Colon (tissue), 2 donors: ENCODE measurements around the gene RCSD1.

ENCODE experiments used
- FAIRE-seq: peaks from 2 replicates; lab custom pipeline; 2012; peaks lifted over from hg19 to GRCh38; lab: Jason Lieb, UNC
- donor health status: control.
- donor health status: control.

Gene RCSD1

DNA sequence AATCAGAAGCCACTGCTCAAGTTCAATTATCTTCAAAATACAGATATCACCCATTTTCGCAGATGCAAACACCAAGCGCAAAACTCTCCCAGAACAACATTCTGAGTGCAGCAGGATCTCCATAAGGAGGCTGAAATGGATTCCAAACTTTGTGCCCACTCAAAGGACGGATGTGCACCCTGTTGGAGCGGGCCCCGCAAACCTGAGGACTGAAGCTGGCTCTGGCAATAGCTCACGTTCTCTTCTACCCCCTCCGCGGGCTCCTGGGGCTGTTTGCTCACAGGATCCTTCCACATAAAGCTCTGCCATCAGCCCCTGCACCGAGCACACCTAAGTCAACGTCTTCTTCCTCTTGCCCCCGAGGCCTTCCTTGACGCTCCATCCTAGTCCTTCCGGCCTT is 11.7 kb upstream of the RCSD1 start:
- no peak for FAIRE-seq

- FAIRE-seq: peak; percentile 43
These were observed 11.2 kb upstream of the RCSD1 start for GRCh38 chr1:167618789-167619188.

DNA sequence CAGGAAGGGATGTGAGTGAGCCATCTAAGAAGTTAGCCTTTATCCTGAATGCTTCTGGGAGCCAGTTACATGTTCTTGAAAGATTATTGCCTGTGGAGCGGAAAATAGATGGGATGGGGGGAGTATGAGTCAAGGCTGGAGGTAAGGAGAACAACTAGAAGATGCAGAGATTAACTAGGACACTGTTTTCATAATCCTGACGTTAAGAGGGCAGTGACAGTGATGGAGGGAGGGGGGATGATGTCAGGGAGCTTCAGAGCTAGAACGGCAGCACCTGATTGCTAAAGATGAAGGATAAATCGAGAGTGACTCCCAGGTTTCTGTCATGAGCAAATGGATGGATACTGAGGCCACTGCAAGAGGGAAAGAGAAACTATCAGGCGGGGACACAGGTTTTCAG is 10.0 kb upstream of the RCSD1 start:
- no peak for FAIRE-seq

DNA sequence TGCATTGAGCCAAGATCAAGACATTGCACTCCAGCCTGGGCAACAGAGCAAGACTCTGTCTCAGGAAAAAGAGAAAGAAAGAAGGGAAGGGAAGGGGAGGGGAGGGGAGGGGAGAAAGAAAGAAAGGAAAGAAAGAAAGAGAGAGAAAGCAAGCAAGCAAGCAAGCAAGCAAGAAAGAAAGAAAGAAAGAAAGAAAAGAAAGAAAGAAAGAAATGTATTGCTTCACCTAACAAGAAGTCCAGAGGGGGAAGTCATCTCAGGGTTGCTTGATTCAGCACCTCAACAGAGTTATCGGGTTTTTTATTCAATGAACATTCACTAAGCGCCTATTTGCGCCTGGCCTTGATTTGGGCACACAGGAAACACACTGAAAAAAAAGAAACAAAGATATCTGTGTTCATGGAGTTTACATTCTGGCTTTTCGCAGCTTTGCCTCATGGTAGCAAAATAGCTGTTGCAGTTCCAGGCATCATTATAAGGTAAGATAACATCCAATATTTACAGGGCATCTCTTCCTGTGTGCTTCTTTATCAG is 8.2 kb upstream of the RCSD1 start:
- FAIRE-seq: no peak

DNA sequence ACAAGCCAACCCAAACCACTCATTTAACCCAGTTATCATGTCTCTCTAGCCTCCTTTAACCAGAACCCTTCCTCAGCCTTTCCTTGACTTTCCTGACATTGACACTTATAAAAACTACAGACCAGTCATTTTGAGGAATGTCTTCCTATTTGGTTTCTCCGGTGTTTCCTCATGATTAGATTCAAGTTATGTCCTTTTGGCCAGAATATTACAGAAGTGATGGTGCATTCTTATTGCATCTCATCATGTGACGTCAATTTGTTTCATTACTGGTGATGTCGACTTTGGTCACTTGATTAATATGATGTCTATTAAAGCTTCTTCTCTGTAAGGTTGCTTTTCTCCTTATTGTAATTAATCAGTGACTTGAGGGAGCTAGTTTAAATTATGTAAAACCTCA is 6.1 kb upstream of the RCSD1 start:
- no peak for FAIRE-seq

DNA sequence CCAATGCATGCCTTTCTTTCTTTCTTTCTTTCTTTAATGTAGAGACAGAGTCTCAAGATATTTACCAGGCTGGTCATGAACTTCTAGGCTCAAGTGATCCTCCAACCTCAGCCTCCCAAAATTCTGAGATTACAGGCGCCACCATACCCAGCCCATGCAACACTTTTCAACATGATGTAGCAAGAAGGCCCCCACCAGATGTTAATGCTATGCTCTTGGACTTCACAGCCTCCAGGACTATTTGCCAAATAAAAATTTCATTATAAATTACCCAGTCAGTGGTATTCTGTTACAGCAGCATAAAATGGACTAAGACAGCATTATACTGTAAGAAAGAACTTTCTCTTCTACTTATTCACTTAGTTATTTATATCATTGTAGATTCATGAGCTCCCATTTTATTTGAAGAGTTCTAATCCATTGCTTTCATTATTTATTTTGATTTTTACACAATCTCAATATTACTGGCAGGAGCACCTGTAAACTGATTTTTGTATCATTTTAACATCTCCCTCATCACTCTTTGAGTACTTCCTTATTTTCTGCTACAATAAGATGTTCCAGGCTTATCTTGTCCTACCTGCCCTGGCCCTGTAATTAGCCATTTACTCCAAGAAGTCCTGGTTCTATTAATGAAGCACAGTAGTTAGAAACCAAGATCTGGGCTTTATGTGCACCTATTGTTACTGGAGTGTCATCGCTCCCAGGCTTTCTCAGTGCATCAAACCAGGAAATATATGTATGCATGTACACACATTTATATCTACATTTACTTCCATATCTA is 4.8 kb upstream of the RCSD1 start:
- no peak for FAIRE-seq

DNA sequence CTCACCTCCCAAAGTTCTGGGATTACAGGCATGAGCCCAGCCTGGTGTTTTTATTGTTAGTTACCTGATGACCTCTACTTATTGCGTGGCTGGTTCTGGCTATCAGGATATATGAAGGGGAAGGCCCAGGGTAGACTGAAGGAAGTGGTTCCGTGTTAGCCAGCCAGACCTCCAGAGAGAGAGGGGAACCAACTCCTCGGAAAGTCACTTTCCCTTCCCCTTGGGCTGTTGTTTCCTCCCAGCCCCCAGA is 2.5 kb upstream of the RCSD1 start:
- FAIRE-seq: no peak

- FAIRE-seq: no peak
These were observed 2.0 kb upstream of the RCSD1 start for GRCh38 chr1:167627865-167628641.

DNA sequence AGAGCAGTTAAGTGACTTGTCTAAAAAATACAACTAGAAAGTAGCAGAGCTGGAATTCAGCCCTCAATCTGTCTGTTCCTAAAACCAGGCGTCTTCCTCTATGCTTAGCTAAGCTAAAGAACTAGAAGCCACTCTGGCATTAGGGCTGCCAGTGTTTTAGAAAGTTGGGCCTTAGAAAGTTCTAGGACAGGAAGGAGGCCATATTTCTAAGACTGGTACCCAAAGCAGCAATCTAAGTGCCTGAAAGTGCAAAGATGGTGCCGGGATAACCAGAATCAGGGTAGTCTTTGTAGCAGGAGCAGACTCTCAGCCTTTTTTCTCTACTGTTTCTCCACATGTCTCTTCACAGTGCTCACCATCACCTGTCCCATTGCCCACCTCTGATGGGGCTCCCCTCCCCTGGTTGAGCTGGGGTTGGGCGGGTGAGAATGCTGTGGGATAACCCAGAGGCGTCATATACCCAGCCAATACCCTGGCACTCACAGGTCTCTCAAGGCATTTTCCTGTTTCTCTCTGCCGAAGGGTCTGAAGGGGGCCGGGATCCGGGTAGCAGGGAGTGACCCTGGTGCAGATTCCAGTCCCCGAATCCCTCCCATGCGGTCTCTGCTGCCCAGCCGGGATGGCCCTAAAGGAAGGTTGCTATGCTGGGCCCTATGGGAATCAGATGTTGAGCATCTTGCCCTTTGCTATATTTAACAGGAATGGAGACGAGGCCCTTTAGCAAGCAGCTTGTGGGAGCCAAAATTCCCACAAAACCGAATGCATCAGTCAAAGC is 1.1 kb upstream of the RCSD1 start:
- no peak for FAIRE-seq

DNA sequence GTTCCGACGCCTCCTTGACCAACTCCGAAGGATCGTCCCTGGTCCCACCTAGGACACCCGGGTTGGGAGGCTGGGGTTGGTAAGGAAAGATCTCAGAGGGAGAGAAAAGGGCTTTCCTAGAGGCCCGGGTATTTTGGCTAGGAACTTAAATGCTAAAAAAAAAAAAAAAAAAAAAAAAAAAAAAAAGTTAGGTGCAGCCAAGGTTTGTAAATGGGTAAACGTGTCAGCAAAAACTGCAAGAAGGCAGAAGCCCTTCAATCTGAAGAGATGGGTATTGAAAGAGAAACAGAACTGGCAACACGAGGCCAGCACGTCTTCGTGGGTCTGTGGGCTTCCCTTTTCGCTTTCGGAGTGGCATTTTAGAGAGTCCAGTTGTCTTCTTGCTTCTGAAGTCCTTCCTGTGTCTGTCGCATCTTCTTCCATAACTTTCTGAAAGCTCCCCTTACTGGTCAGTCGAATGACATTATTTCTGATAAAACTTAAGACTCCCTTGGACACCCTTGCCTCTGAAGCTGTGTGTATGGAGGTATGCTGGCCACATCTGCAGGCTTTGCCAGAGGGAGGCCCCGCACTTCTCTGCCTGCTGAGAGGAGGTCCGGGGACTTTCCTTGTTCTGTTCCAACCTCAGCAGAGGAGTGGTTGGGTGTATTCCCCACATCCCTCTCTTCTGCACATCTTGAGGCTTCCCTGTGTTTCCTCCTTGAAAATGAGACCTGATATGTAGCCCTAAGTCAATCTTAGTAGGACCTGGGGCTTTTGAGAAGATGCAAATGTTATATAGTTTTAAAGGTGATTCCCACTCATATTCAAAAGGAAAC is 745 bp downstream of the RCSD1 start:
- no peak for FAIRE-seq

DNA sequence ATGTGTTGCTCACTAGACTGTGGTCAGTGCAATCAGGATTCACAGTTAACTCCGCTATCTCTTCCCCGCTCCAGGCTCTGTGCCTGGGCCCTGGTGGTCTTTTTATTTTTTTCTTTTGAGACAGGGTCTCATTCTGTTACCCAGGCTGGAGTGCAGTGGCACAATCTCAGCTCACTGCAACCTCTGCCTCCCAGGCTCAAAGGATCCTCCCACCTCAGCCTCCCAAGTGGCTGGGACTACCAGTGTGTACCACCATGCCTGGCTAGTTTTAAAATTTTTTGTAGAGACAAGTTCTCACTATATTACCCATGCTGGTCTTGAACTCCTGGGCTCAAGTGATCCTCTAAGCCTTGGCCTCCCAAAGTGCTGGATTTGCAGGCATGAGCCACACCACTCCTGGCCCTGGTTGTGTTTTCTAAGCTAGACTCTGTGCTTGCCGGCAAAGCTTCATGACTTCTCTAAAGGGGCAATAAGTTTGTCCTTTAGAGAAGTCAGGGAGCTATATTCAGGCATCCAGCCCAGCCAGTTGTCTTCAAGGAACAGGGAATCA is 1.4 kb downstream of the RCSD1 start:
- no peak for FAIRE-seq

GRCh38 chr1:167631936-167632614 is 2.0 kb downstream of the RCSD1 start:
- FAIRE-seq: no peak

- FAIRE-seq: no peak
These were observed 3.4 kb downstream of the RCSD1 start for GRCh38 chr1:167633258-167633944.

DNA sequence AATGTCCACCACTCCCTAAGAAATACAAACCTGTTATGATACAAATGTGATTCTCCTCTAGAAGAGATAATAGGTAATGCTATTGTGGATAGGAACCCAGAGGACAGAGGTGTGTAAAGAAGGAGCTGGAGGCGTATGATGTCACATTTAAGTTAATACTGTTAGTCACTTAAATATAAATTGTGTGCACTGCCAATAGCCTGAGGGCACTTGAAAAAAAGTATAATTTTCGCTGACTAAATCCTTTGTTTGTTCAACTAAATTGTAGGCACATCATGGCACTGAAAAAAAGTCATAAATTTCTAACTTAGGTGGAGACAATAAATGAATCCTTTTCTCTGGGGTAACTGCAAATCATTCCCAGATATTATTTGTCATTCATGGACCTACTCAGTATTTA is 4.4 kb downstream of the RCSD1 start:
- no peak for FAIRE-seq

GRCh38 chr1:167635156-167635648 is 5.2 kb downstream of the RCSD1 start:
- no peak for FAIRE-seq

DNA sequence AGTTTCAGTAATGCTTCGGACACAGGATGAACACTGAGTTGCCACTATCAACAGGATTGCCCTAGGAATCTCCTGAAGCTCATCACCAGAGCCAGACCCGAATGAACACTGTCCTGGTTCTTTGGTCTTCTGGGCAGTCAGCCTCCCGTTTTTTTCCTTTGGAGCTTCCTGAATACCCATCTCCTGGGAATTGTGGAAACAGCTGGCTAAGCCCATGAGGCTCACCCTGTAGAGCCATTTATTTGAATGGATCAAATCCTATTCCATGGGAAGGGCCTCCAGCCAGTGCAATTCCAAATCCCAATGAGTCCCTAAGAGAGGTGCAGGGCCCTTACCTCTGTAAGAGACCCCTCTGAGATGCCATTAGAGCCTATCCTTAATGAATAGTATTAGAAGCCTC is 5.9 kb downstream of the RCSD1 start:
- FAIRE-seq: no peak

- no peak for FAIRE-seq
These were observed 8.0 kb downstream of the RCSD1 start for GRCh38 chr1:167638064-167638463.

DNA sequence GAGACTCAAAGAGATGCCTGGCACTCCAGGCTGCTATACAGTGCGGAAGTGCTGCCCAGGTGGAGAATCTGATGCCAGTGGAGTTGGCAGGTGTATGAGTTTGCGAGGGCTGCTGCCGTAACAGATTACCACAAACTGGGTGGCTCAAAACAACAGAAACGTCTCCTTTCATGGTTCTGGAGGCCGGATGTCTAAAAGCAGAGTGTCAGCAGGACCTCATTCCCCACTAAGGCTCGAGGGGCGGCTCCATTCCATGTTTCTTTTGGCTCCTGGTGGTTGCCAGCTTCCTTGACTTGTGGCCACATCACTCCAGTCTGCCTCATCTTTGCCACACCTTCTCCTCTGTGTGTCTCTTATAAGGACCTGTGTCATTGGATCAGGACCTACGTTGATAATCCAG is 10.0 kb downstream of the RCSD1 start:
- no peak for FAIRE-seq

DNA sequence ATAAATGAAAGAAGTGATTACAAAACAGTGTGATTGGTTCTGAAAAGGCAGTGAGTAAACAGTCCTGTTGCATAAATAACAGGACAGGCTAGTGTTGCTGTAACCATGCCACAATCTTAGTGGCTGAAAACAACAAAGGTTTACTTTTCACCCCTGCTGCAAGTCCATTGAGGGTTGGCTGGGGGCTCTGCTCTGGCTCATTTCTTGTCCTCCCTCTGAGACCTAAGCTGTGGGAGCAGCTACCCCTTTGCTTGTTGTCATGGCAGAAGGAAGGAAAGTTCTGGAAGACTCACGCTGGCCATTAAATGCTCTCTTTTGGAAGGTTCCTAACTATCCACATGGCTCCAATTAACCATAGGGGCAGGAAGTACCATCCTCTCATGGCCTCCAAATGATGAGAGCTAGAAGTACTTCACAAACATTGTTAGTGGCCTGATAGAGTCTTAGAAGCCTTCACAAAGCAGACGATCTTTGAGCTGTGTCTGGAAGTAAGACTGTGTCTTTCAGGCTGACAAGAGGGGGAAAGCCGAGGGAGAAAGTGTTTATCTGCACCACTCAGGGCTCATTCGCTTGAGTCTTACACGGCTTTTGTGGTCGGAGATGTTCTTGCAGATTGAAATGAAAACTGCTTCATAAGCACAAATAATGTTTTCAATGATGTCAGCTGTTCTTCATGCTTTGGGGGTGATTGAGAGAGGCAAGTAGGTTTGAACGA is 11.9 kb downstream of the RCSD1 start:
- no peak for FAIRE-seq

GRCh38 chr1:167642501-167642826 is 12.4 kb downstream of the RCSD1 start:
- FAIRE-seq: no peak
